Neuron (in vitro differentiated cells): Measurements from ENCODE around the gene YLPM1.

Experiments used
- H2AFZ ChIP-seq: one replicate; pipeline ENCODE4 v1.6.1; 2013; ENCODE audit warnings: low read depth, mild to moderate bottlenecking, inconsistent platforms, low read length, moderate library complexity
- H3K27me3 ChIP-seq: one replicate; pipeline ENCODE4 v1.6.1; 2013; ENCODE audit warnings: low read length; ENCODE audit not compliant: insufficient read depth
- H3K36me3 ChIP-seq: one replicate; pipeline ENCODE4 v1.6.1; 2013; ENCODE audit warnings: low read length; ENCODE audit not compliant: insufficient read depth
- H3K4me1 ChIP-seq: one replicate; pipeline ENCODE4 v1.6.1; 2013; ENCODE audit warnings: low read length; ENCODE audit not compliant: insufficient read depth
- H3K4me3 ChIP-seq: 2 replicates; pipeline ENCODE4 v1.5.1; 2013; ENCODE audit warnings: mild to moderate bottlenecking, low read length, moderate library complexity
- H3K9me3 ChIP-seq: one replicate; pipeline ENCODE4 v1.6.1; 2013; ENCODE audit warnings: low read length

The YLPM1 gene, protein sequence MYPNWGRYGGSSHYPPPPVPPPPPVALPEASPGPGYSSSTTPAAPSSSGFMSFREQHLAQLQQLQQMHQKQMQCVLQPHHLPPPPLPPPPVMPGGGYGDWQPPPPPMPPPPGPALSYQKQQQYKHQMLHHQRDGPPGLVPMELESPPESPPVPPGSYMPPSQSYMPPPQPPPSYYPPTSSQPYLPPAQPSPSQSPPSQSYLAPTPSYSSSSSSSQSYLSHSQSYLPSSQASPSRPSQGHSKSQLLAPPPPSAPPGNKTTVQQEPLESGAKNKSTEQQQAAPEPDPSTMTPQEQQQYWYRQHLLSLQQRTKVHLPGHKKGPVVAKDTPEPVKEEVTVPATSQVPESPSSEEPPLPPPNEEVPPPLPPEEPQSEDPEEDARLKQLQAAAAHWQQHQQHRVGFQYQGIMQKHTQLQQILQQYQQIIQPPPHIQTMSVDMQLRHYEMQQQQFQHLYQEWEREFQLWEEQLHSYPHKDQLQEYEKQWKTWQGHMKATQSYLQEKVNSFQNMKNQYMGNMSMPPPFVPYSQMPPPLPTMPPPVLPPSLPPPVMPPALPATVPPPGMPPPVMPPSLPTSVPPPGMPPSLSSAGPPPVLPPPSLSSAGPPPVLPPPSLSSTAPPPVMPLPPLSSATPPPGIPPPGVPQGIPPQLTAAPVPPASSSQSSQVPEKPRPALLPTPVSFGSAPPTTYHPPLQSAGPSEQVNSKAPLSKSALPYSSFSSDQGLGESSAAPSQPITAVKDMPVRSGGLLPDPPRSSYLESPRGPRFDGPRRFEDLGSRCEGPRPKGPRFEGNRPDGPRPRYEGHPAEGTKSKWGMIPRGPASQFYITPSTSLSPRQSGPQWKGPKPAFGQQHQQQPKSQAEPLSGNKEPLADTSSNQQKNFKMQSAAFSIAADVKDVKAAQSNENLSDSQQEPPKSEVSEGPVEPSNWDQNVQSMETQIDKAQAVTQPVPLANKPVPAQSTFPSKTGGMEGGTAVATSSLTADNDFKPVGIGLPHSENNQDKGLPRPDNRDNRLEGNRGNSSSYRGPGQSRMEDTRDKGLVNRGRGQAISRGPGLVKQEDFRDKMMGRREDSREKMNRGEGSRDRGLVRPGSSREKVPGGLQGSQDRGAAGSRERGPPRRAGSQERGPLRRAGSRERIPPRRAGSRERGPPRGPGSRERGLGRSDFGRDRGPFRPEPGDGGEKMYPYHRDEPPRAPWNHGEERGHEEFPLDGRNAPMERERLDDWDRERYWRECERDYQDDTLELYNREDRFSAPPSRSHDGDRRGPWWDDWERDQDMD (N-terminal part only)

DNA sequence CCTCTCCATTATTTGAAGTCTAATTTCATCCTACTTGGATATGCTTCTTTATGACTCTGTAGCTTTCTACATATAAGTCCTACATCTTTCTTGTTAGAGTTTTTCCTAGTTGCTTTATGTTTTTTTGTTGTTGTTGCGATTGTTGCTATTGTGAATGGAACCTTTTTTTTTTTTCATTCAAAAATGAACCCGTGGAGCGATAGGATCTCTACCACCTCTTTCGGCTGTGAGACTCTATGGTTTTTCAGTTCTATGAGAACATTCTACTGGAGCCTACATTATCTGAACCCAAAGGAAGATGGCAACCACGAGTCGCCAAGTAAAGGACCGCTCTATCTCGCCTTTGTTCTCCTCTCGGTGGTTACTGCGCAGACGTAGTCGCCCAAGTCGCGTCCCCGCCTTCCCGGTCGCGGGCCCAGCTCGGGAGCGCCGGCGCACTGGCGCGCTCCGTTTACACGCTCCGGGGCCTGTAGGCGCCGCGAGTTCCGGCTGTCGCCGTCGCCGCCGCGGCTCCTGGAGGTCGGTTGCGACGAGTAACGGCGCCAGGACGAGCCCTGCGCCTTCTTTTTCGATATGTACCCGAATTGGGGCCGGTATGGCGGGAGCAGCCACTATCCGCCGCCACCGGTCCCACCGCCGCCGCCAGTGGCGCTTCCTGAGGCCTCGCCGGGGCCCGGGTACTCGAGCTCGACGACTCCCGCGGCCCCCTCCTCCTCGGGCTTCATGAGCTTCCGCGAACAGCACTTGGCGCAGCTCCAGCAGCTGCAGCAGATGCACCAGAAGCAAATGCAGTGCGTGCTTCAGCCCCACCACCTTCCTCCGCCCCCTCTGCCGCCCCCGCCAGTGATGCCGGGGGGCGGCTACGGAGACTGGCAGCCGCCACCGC, at the start of gene YLPM1:
Gene YLPM1 (plus strand): TSS at position 400 of the 886 bp plus-strand sequence. CDS start 174 bp downstream, at position 574.
- Histone ChIP-seq H3K9me3 (no peaks in the 10 kb centered on the region), H3K4me1 (peaks cover 42% of the 10 kb centered on the region), H3K36me3 (no peaks in the 10 kb centered on the region)

DNA sequence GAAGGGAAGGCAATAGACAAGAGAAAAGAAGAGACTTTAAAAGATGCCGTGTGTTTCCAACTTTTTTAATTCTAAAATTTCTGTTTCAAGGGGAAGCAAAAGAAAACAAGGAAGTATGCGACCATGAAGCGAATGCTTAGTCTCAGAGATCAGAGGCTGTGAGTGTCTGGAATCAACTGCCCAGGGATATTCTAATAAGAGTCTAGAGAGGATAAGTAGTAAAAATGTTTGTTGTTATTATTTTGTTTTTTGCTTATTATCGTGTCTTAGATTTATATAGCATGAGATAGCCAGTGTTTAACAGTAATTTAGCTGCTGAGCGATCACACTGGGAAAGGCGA, 49.8 kb upstream of the YLPM1 start:
- Histone ChIP-seq H3K9me3 (no peaks in the 10 kb centered on the region), H2AFZ (peak overlapping the region; percentile 7)

More for the DNA sequence above, at the start of gene YLPM1:
- peak within 1 kb of the TSS; percentile 74 for H3K4me3 ChIP-seq
- H2AFZ ChIP-seq, result peak within 1 kb of the TSS; percentile 100
- no peaks in the 10 kb centered on the region for H3K27me3 ChIP-seq

DNA sequence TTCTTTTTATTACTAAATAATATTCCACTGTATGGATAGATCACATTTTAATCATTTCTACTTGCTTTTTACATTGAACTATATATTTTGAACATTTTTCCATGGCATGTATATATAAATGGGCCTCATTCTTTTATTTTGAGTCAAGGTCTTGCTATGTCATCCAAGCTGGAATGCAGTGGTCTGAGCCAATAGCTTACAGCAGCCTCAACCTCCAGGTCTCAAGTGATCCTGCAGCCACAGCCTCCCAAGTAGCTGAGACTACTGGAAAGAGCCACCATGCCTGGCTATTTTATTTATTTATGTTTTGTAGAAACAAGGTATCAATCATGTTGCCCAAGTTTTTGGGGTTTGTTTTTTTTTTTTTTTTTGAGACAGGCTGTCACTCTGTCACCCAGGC, 42.6 kb upstream of the YLPM1 start:
- Histone ChIP-seq H2AFZ (no peak overlapping the region), H3K4me3 (no peak overlapping the region), H3K36me3 (peaks cover 48% of the 10 kb centered on the region), H3K27me3 (no peaks in the 10 kb centered on the region), H3K4me1 (no peaks in the 10 kb centered on the region), H3K9me3 (no peaks in the 10 kb centered on the region)

More for the DNA sequence above, 49.8 kb upstream of the YLPM1 start:
- Histone ChIP-seq H3K4me3 (peak overlapping the region; percentile 96), H3K36me3 (peaks cover 31% of the 10 kb centered on the region), H3K4me1 (peaks cover 15% of the 10 kb centered on the region), H3K27me3 (no peaks in the 10 kb centered on the region)

DNA sequence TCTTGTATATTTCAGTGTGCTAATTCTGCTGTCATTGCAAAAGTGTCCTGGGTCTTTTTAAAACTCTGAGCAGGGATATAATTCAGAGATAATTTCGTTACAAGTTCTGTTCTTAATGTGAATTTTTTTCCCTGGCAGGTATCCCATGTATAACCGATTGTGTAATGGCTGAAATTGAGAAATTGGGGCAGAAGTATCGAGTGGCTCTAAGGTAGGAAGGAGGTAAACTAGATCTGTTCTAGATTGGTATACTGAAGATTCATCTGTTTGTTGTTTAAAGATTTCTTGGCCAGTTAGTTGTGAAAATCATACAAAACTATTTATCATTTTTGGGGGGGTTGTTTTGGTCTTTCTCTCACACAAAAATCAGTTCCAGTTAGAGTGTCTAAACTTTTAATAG, 40.0 kb upstream of the YLPM1 start:
- Histone ChIP-seq H3K4me1 (no peaks in the 10 kb centered on the region), H3K9me3 (peaks cover 4% of the 10 kb centered on the region), H2AFZ (no peak overlapping the region), H3K4me3 (no peak overlapping the region), H3K27me3 (no peaks in the 10 kb centered on the region), H3K36me3 (peaks cover 29% of the 10 kb centered on the region)

DNA sequence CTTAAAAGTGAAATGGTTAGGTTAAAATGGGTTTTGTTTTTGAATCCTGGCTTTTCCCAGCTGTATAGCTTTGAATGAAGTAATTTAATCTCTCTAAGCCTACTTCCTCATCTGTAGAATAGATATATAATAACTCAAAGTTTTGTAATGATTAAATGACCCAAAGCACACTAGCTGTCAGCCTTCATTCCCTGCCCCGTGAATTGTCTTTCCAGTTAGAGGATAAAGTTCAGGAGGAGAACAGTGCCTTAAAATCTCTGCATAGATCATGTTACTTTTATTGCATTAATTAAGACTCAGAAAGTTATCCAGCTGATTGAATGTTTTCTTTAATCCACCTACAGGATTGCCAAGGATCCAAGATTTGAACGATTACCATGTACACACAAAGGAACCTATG, 30.7 kb upstream of the YLPM1 start:
- H2AFZ ChIP-seq, result no peak overlapping the region
- H3K4me1 ChIP-seq, result no peaks in the 10 kb centered on the region
- H3K36me3 ChIP-seq, result peaks cover 35% of the 10 kb centered on the region
- H3K27me3 ChIP-seq, result no peaks in the 10 kb centered on the region
- no peak overlapping the region for H3K4me3 ChIP-seq
- H3K9me3 ChIP-seq, result no peaks in the 10 kb centered on the region

DNA sequence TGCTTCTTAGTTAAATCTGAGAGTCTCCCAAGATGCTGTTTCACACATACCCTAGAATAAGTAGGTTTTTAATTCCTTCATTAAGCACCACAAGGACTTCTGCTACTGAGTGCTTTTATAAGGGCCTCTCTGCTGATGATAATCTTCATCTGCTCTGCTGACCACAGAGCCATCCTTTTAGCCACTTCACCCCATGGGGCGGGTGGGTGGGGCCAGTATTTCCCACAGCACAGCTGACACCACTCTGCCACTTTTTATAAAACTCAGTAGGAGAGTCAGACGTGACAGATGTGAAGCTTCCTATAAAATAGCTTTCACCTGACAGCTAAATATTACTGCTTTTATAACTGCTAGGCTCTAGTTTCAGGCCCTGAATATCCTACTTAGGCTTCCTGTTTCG, 29.9 kb upstream of the YLPM1 start:
- Histone ChIP-seq H3K9me3 (no peaks in the 10 kb centered on the region), H3K27me3 (no peaks in the 10 kb centered on the region), H2AFZ (no peak overlapping the region), H3K4me3 (no peak overlapping the region), H3K4me1 (no peaks in the 10 kb centered on the region), H3K36me3 (peaks cover 37% of the 10 kb centered on the region)

DNA sequence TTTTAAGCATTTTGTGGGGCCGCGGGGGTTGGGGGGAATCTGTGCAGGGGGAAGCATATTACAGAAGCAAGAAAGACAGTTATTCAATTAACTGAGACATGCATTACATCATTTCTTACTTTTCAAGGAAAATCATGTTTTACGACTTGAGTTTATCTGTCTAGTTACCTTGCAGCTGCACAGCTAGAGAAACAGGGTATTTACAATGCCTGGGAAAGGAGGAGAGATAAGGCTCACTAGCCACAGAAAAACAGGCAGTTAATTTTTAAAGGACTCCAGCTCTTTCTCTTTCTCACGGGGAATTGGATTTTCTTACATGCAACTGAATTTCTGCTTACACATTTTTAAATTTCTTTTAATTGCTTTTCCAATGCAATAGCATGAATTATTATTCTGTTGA, 28.0 kb upstream of the YLPM1 start:
- H3K4me1 ChIP-seq, result no peaks in the 10 kb centered on the region
- no peaks in the 10 kb centered on the region for H3K27me3 ChIP-seq
- H3K4me3 ChIP-seq, result no peak overlapping the region
- H3K9me3 ChIP-seq, result no peaks in the 10 kb centered on the region
- H3K36me3 ChIP-seq, result peaks cover 39% of the 10 kb centered on the region
- H2AFZ ChIP-seq, result no peak overlapping the region

DNA sequence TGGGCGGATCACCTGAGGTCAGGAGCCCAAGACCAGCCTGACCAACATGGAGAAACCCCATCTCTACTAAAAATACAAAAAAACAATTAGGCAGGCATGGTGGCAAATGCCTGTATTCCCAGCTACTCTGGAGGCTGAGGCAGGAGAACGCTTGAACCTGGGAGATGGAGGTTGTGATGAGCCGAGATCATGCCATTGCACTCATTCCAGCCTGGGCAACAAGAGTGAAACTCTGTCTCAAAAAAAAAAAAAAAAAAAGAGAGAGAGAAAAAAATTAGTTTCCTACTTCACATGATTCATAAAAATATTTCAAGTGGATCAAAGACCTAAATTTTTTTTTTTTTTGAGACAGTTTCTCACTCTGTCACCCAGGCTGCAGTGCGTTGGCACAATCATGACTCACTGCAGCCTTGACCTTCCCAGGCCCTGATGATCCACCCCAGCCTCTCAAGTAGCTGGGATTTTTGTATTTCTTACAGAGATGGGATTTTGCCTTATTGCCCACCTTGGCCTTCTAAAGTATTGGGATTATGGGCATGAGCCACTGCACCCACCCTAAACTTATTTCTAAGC, 25.3 kb upstream of the YLPM1 start:
- no peaks in the 10 kb centered on the region for H3K4me1 ChIP-seq
- no peak overlapping the region for H3K4me3 ChIP-seq
- H3K27me3 ChIP-seq, result no peaks in the 10 kb centered on the region
- peaks cover 30% of the 10 kb centered on the region for H3K36me3 ChIP-seq
- H2AFZ ChIP-seq, result no peak overlapping the region
- no peaks in the 10 kb centered on the region for H3K9me3 ChIP-seq

DNA sequence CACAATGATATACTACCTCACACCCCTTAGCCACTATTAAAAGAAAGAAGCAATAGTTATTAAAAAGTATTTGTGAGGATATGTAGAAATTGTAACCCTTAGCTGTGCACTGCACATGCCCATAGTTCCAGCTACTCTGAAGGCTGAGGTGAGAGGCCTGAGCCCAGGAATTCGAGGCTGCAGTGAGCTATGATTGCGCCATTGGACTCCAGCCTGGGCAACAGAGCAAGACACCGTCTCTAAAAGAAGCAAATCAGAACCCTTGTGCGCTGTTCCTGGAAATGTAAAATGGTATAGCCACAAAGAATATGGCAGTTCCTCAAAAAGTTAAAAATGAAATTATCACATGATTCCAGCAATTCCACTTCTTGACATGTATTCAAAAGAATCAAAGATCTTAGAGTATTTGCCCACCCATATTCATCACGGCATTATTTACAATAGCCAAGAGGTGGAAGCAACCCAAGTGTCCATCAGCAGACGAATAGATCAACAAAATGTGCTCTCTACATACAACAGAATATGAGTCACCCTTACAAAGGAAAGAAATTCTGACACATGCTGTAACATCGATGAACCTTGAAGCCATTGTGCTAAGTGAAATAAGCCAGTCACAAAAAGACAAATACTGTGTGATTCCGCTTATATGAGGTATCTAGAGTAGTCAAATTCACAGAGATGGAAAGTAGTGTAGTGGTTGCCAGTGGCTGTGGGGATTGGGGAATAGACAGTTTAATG, 23.7 kb upstream of the YLPM1 start:
- no peaks in the 10 kb centered on the region for H3K4me1 ChIP-seq
- H3K27me3 ChIP-seq, result no peaks in the 10 kb centered on the region
- H3K36me3 ChIP-seq, result peaks cover 15% of the 10 kb centered on the region
- no peak overlapping the region for H3K4me3 ChIP-seq
- no peaks in the 10 kb centered on the region for H3K9me3 ChIP-seq
- H2AFZ ChIP-seq, result no peak overlapping the region

DNA sequence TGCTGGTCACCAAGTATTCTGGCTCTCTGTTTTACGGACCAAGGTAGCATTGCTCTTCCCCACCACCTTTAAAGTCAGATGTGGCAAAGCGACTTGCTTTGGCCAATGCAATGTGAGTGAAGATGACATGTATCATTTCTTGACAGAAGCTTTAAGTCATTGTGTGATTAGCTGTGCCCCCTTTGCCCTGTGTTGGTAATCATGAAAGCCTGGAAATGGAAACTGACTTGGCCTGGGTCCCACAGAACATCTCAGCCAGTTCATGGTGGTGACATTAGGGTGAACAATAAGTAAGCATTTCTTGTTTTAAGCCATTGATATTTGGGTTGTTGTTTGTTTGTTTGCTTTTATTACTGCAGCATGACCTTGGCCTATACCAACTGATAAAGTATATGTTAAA, 15.9 kb upstream of the YLPM1 start:
- Histone ChIP-seq H3K27me3 (no peaks in the 10 kb centered on the region), H3K36me3 (no peaks in the 10 kb centered on the region), H3K9me3 (no peaks in the 10 kb centered on the region), H2AFZ (no peak overlapping the region), H3K4me1 (no peaks in the 10 kb centered on the region), H3K4me3 (no peak overlapping the region)

DNA sequence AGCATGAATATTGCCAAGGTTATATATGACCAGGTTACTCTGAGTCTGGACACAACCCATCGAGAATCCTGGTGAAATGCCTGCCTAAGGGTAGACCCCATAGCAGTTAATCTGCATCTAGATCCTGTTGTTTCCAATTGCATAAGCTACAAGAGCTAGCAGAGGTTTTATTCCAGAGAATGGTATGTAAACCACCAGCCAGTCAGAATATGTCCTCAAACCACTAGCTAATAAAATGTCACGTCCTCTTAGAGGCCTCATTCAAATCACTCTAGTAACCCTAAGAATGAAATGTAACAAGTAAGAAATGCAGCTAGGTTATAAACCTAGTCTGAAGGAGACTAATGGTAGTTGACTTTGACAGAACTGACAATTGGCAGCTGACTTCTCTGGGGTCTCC, 9.0 kb upstream of the YLPM1 start:
- Histone ChIP-seq H3K9me3 (peaks cover 4% of the 10 kb centered on the region), H2AFZ (no peak overlapping the region), H3K36me3 (no peaks in the 10 kb centered on the region), H3K27me3 (no peaks in the 10 kb centered on the region), H3K4me1 (no peaks in the 10 kb centered on the region), H3K4me3 (no peak overlapping the region)
